ENCODE results near the gene MYO10. TPM values are rescaled to one million over a fixed set of nuclear protein-coding genes. Genes with fewer than 3 reads are reported as not detected.
A peak's percentile ranks its signal among the peaks of the same experiment; 100 is the strongest.

Gene MYO10
- total RNA-seq, 1 experiment from 2014 or later = 89.8 TPM

GRCh38 chr5:16899171-16899570 is 36.9 kb downstream of the MYO10 start:
- Mint-ChIP-seq H3K4me3 (peak overlapping the region; percentile 27; the same call in 1 of the 2 replicates), H3K9me3 (no peaks in the 10 kb centered on the region), H3K27me3 (ENCODE audit: low read depth) (no peaks in the 10 kb centered on the region), H3K36me3 (no peaks in the 10 kb centered on the region), H3K4me1 (peaks cover 85% of the 10 kb centered on the region), H3K27ac (0 out of 2 replicates have a peak overlapping the region, but pooled peaks have one; percentile 30)
- TF ChIP-seq IRF2 (CRISPR knock-in tag; IDR thresholded peaks at IDR 0.05; ENCODE audit: borderline replicate concordance, low read depth) = no peak
- TF ChIP-seq KAT7 (CRISPR knock-in tag; IDR thresholded peaks at IDR 0.05; ENCODE audit: borderline replicate concordance) = no peak
- no peak for TF ChIP-seq SMAD4 (CRISPR knock-in tag; IDR thresholded peaks at IDR 0.05)
- no peak for TF ChIP-seq MXD4 (CRISPR knock-in tag; IDR thresholded peaks at IDR 0.05; ENCODE audit: borderline replicate concordance)
- TF ChIP-seq FOXP1 (CRISPR knock-in tag; IDR thresholded peaks at IDR 0.05; ENCODE audit: borderline replicate concordance) = no peak
- no peak for TF ChIP-seq SP1 (CRISPR knock-in tag; conservative IDR thresholded peaks at IDR 0.05)
- no peak for TF ChIP-seq ZNF423 (CRISPR knock-in tag; IDR thresholded peaks at IDR 0.05)
- ChIA-PET POLR2A (no interaction called here), CTCF (no interaction called here)
- ATAC-seq (no peak), DNase-seq (ENCODE audit: low spot score) (no peak)

DNA sequence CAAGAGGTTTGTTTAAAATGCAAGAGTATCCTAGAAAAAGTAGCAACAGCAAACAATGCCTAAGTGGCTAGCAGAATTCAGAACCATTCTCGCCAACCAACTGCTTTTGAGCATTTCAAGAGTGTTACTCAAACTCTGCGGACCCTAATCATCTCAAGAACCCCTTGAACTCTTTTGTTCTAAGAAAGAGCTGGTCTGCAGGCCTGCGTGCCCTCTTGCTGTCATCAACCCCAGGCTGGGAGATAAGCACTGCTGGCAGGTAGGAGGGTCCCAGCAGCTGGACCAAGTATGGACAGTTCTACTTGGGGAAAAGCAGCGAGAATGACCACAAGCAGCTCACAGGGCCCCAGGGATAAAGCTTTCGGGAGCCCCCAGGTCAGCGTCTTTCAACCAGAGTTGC is 38.3 kb downstream of the MYO10 start:
- no peak for ATAC-seq
- TF ChIP-seq MLX (CRISPR knock-in tag; IDR thresholded peaks at IDR 0.05) = no peak
- TF ChIP-seq, protein P1, sequence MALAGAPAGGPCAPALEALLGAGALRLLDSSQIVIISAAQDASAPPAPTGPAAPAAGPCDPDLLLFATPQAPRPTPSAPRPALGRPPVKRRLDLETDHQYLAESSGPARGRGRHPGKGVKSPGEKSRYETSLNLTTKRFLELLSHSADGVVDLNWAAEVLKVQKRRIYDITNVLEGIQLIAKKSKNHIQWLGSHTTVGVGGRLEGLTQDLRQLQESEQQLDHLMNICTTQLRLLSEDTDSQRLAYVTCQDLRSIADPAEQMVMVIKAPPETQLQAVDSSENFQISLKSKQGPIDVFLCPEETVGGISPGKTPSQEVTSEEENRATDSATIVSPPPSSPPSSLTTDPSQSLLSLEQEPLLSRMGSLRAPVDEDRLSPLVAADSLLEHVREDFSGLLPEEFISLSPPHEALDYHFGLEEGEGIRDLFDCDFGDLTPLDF (CRISPR knock-in tag; IDR thresholded peaks at IDR 0.05) = no peak
- TF ChIP-seq, protein P2, sequence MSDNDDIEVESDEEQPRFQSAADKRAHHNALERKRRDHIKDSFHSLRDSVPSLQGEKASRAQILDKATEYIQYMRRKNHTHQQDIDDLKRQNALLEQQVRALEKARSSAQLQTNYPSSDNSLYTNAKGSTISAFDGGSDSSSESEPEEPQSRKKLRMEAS (CRISPR knock-in tag; IDR thresholded peaks at IDR 0.05) = no peak
- no peak for TF ChIP-seq E2F4 (CRISPR knock-in tag; IDR thresholded peaks at IDR 0.05; ENCODE audit: borderline replicate concordance, low read depth)
- no peak for TF ChIP-seq SOX15 (CRISPR knock-in tag; IDR thresholded peaks at IDR 0.05)
- TF ChIP-seq ERG (CRISPR knock-in tag; IDR thresholded peaks at IDR 0.05) = no peak
- TF ChIP-seq RELA (CRISPR knock-in tag; IDR thresholded peaks at IDR 0.05; ENCODE audit: borderline replicate concordance) = no peak
- no peak for TF ChIP-seq ZNF317 (CRISPR knock-in tag; IDR thresholded peaks at IDR 0.05; ENCODE audit: borderline replicate concordance, low read depth)
- TF ChIP-seq IRF2 (CRISPR knock-in tag; IDR thresholded peaks at IDR 0.05; ENCODE audit: borderline replicate concordance, low read depth) = no peak
- no peak for TF ChIP-seq NR2C2 (CRISPR knock-in tag; IDR thresholded peaks at IDR 0.05)
- no peak overlapping the region for H3K4me3 Mint-ChIP-seq
- no peaks in the 10 kb centered on the region for H3K27me3 Mint-ChIP-seq (ENCODE audit: low read depth)
- peak overlapping the region; percentile 75; the same call in 1 of the 2 replicates for H3K27ac Mint-ChIP-seq
- ChIA-PET CTCF (interaction anchor here (1.2 kb wide), 1 partner anchor 35 kb away, joined by 3 read pairs; no protein-coding TSS in a partner anchor), POLR2A (no interaction called here)
- H3K9me3 Mint-ChIP-seq = no peaks in the 10 kb centered on the region
- H3K36me3 Mint-ChIP-seq = no peaks in the 10 kb centered on the region
- no peak for DNase-seq (ENCODE audit: low spot score)
- peaks cover 77% of the 10 kb centered on the region for H3K4me1 Mint-ChIP-seq

- Mint-ChIP-seq H3K27me3 (ENCODE audit: low read depth) (no peaks in the 10 kb centered on the region), H3K27ac (peak overlapping the region; percentile 75), H3K4me1 (peaks cover 75% of the 10 kb centered on the region), H3K4me3 (no peak overlapping the region), H3K9me3 (no peaks in the 10 kb centered on the region), H3K36me3 (no peaks in the 10 kb centered on the region)
- ChIA-PET CTCF (interaction anchor here (1.2 kb wide), 1 partner anchor 36 kb away, joined by 3 read pairs; no protein-coding TSS in a partner anchor), POLR2A (no interaction called here)
- TF ChIP-seq ZNF281 (CRISPR knock-in tag; IDR thresholded peaks at IDR 0.05) (no peak), TEAD4 (CRISPR knock-in tag; IDR thresholded peaks at IDR 0.05) (no peak), FOXJ3 (CRISPR knock-in tag; IDR thresholded peaks at IDR 0.05; ENCODE audit: borderline replicate concordance) (no peak), ZNF232 (CRISPR knock-in tag; IDR thresholded peaks at IDR 0.05) (no peak)
- DNase-seq (ENCODE audit: low spot score) (no peak), ATAC-seq (no peak)
Measured at GRCh38 chr5:16897284-16897704, 38.8 kb downstream of the MYO10 start.
